DOHH2 (cell line): Measurements from ENCODE around the gene NKX2-2.

Experiments used
- H3F3A ChIP-seq: fragments of 200-600 bp; sonication (generic), shearing (Covaris generic); 2 replicates; pipeline ENCODE4 v1.6.0; 2016; ENCODE audit warnings: antibody characterized with exemption, mild to moderate bottlenecking; ENCODE audit not compliant: control insufficient read depth, insufficient read depth
- H3K27ac ChIP-seq: fragments of 200-600 bp; sonication (generic); 2 replicates; pipeline ENCODE4 v1.5.1; 2014; ENCODE audit warnings: low read depth, mild to moderate bottlenecking, low read length, moderate library complexity
- H3K27me3 ChIP-seq: fragments of 200-600 bp; sonication (generic); 2 replicates; pipeline ENCODE4 v1.6.1; 2014; ENCODE audit warnings: mild to moderate bottlenecking, low read length, mixed read lengths; ENCODE audit not compliant: control insufficient read depth
- H3K36me3 ChIP-seq: fragments of 200-600 bp; sonication (generic); 2 replicates; pipeline ENCODE4 v1.6.1; 2014; ENCODE audit warnings: mild to moderate bottlenecking, low read length, moderate library complexity, mixed read lengths; ENCODE audit not compliant: control insufficient read depth
- H3K4me1 ChIP-seq: fragments of 200-600 bp; sonication (generic); 2 replicates; pipeline ENCODE4 v1.6.1; 2014; ENCODE audit warnings: mild to moderate bottlenecking, low read length, mixed read lengths; ENCODE audit not compliant: control insufficient read depth
- H3K4me2 ChIP-seq: fragments of 200-600 bp; sonication (generic); 2 replicates; pipeline ENCODE4 v1.6.0; 2014; ENCODE audit warnings: mild to moderate bottlenecking, low read length, moderate library complexity
- H3K4me3 ChIP-seq: fragments of 200-600 bp; sonication (generic); 2 replicates; pipeline ENCODE4 v1.5.1; 2014; ENCODE audit warnings: mild to moderate bottlenecking, low read length, mixed read lengths
- H3K79me2 ChIP-seq: fragments of 200-600 bp; sonication (generic); 2 replicates; pipeline ENCODE4 v1.6.1; 2014; ENCODE audit warnings: mild to moderate bottlenecking, low read length, mixed read lengths; ENCODE audit not compliant: control insufficient read depth
- H3K9me2 ChIP-seq: fragments of 200-600 bp; sonication (generic); replicated peaks from 2 replicates; pipeline ENCODE4 v1.6.1; 2014; ENCODE audit warnings: mild to moderate bottlenecking, low read length, mixed read lengths; ENCODE audit not compliant: control insufficient read depth
- H3K9me3 ChIP-seq: fragments of 200-600 bp; sonication (generic); 2 replicates; pipeline ENCODE4 v1.6.1; 2014; ENCODE audit warnings: antibody characterized with exemption, low read length, mixed read lengths; ENCODE audit not compliant: control insufficient read depth, insufficient read depth
- H4K20me1 ChIP-seq: fragments of 200-600 bp; sonication (generic); 2 replicates; pipeline ENCODE4 v1.6.0; 2014; ENCODE audit warnings: low read depth, mild to moderate bottlenecking, antibody characterized with exemption, low read length, moderate library complexity; ENCODE audit not compliant: control insufficient read depth, insufficient read depth
- CTCF ChIP-seq: fragments of 200-600 bp; sonication (generic); IDR thresholded peaks from one replicate; pipeline ENCODE4 v1.5.1; 2014; ENCODE audit warnings: antibody characterized with exemption, mild to moderate bottlenecking, low read depth, low read length; ENCODE audit not compliant: poor library complexity, severe bottlenecking
- EZH2phosphoT487 ChIP-seq: fragments of 200-600 bp; sonication (generic); IDR thresholded peaks from 2 replicates; pipeline ENCODE4 v1.6.1; 2017; ENCODE audit warnings: borderline replicate concordance, mild to moderate bottlenecking, antibody characterized with exemption, low read length, moderate library complexity, mixed read lengths

NKX2-2 gene

DNA sequence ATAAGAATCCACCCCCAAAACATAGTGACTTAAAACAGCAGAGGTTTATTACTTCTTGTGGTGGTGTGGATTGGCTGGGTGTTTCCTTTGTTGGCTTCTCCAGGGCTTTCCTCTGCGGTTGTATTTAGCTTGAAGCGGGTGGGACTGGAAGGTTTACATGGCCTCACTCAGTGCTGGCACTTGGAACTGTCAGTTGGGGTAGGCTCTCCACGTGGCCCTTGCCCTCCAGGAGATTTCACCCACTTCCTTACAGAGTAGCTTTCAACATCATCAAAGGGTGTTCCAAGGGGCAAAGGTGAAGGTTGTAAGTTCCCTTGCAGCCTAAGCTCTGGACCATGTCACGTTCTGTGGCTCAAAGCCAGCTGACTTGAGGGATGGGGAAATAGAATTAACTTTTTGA is 32.5 kb upstream of the NKX2-2 start:
- Histone ChIP-seq H3K36me3 (no peaks in the 10 kb centered on the region), H4K20me1 (no peaks in the 10 kb centered on the region), H3K27me3 (no peaks in the 10 kb centered on the region), H3F3A (no peaks in the 10 kb centered on the region), H3K4me2 (no peak overlapping the region), H3K4me3 (no peak overlapping the region), H3K9me3 (no peaks in the 10 kb centered on the region), H3K27ac (no peak overlapping the region), H3K4me1 (no peaks in the 10 kb centered on the region), H3K9me2 (no peaks in the 10 kb centered on the region), H3K79me2 (no peaks in the 10 kb centered on the region)
- TF ChIP-seq EZH2phosphoT487, result no peak

GRCh38 chr20:21539512-21539911 is 25.6 kb upstream of the NKX2-2 start:
- Histone ChIP-seq H3K9me3 (no peaks in the 10 kb centered on the region), H3K4me3 (no peak overlapping the region), H3K4me1 (no peaks in the 10 kb centered on the region), H3K27ac (no peak overlapping the region), H3K4me2 (no peak overlapping the region), H3K9me2 (no peaks in the 10 kb centered on the region), H4K20me1 (no peaks in the 10 kb centered on the region), H3K36me3 (no peaks in the 10 kb centered on the region), H3K27me3 (peaks cover under 1% of the 10 kb centered on the region; the same call in 1 of the 2 replicates), H3K79me2 (no peaks in the 10 kb centered on the region), H3F3A (no peaks in the 10 kb centered on the region)
- TF ChIP-seq EZH2phosphoT487 (no peak), CTCF (no peak)

GRCh38 chr20:21534886-21535285 is 21.0 kb upstream of the NKX2-2 start:
- Histone ChIP-seq H3K9me3 (no peaks in the 10 kb centered on the region), H3K27me3 (peaks cover 2% of the 10 kb centered on the region; the same call in 1 of the 2 replicates), H3K36me3 (no peaks in the 10 kb centered on the region), H3K27ac (no peak overlapping the region), H3K79me2 (no peaks in the 10 kb centered on the region), H3K4me2 (no peak overlapping the region), H3K9me2 (no peaks in the 10 kb centered on the region), H3K4me3 (no peak overlapping the region), H3K4me1 (no peaks in the 10 kb centered on the region), H3F3A (no peaks in the 10 kb centered on the region), H4K20me1 (no peaks in the 10 kb centered on the region)
- TF ChIP-seq EZH2phosphoT487 (no peak), CTCF (no peak)

GRCh38 chr20:21534453-21534852 is 20.6 kb upstream of the NKX2-2 start:
- Histone ChIP-seq H3K4me3 (no peak overlapping the region), H3K4me1 (no peaks in the 10 kb centered on the region), H3K79me2 (no peaks in the 10 kb centered on the region), H3K4me2 (no peak overlapping the region), H3K27ac (no peak overlapping the region), H3K27me3 (peaks cover 2% of the 10 kb centered on the region; the same call in 1 of the 2 replicates), H3K9me2 (no peaks in the 10 kb centered on the region), H3K9me3 (no peaks in the 10 kb centered on the region), H3K36me3 (no peaks in the 10 kb centered on the region), H3F3A (no peaks in the 10 kb centered on the region), H4K20me1 (no peaks in the 10 kb centered on the region)
- TF ChIP-seq CTCF, result no peak
- TF ChIP-seq EZH2phosphoT487, result no peak
